Right lung (tissue), 5 donors: ENCODE measurements around the gene ZNF497. TPM values are rescaled to one million over a fixed set of nuclear protein-coding genes. Genes with fewer than 3 reads are reported as not detected.

Experiments
- DNase-seq, 2 donors: peaks; one replicate each; pipeline ENCODE4 v3.0.0-alpha.2; 2013
- polyA plus RNA-seq, 5 donors: library from polyadenylated mRNA; unstranded; fragments of 120-200 nt; gene quantifications; one replicate each; pipeline versions ENCODE4 v1.2.1 to v1.2.3, GENCODE V29; 2013; ENCODE audit warnings: inconsistent platforms in 1 of 5, low replicate concordance in 1 of 5; ENCODE audit not compliant: insufficient read length in 5 of 5, insufficient read depth in 1 of 5

The ZNF497 gene
- polyA plus RNA-seq, 5 donors, result 2.5 to 4.7 (median 3.0) TPM

DNA sequence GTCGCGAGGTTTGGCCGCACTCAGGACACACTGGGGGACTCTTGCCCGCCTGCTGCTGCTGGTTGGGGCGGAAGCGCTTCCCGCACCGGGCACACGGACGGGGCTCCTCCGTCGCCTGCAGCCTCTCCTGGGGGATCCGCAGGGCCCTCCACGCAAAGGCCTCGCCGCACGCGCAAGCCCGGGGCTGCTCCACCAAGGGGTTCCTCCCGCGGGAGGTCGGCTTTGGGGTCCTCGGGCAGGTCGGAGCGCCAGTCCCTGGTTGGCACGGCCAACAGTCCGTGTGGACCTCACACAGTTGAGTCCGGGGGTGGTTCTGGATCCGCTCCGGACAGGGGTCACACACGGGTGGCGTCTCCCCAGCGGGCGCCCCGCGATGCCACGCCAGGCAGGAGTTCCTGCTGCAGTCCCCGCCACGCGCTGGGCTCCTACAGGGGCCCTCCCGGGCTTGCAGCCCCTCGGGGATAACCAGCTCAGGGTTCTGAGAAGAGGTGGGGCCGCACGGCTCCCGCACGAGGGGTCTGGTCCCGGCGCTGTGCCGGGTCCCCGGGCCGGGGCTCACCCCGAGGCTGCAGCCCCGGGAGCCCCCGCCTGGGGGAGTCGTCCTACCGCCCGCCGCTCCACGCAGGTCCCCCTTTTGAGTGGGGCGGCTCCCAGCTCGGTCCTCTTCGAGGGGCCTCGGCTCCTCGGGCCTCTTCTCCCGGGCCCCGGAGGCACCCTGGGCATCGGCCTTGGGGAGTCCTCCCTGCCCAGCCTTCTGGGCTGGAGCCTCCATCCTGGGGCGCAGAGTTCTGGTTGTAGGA is 6.2 kb upstream of the ZNF497 start:
- no peak for DNase-seq

DNA sequence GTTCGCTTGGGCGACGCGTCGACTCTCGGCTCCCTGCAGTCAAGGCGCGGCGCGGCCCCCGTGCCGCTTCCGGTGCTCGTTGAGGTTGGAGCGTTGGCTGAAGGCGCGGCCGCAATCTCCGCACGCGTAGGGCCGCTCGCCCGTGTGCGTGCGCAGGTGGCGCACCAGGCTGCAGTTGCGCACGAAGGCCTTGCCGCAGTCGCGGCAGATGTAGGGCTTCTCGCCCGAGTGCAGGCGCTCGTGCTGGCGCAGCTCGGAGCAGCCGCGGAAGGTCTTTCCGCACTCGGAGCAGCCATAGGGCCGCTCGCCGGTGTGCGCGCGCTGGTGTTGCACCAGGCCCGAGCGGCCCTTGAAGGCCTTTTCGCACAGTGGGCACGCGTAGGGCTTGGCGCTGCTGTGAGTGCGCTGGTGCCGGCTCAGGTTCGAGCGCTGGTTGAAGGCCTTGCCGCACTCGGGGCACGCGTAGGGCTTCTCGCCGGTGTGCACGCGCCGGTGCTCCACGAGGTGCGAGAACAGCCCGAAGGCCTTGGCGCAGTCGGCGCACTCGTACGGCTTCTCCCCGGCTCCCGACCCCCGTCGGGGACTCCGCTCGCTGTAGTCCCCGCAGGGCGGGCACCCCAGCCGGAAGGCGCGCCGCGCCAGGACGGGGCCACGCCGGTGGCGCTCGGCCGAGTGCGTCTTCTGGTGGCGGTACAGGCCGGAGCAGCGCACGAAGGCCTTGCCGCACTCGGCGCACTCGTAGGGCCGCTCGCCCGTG is 5.3 kb upstream of the ZNF497 start:
- no peak for DNase-seq

GRCh38 chr19:58366585-58367430 is 4.3 kb upstream of the ZNF497 start:
- no peak for DNase-seq

- DNase-seq, result no peak
Observed at GRCh38 chr19:58364146-58364545, 1.6 kb upstream of the ZNF497 start.

DNA sequence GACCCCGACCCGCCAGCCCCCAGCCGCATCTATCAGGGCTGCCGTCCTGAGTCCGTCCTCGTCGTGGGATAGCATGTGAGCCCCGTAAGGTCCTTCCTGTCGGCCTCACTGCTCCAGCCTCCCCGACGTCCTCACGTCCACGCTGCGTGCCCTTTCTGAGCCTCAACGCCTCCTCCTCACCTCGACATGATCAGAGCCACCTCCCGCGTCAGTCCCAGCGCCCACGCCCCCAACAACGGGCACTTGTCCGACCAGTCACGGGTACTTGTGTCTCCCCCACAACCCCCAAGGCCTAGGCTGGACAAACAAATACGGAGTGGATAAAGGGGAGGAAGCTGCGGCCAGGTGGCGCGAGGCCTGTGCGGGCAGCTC is 665 bp downstream of the ZNF497 start:
- DNase-seq, result no peak

- DNase-seq, result no peak
Observed at GRCh38 chr19:58357481-58358145, 4.9 kb downstream of the ZNF497 start.

DNA sequence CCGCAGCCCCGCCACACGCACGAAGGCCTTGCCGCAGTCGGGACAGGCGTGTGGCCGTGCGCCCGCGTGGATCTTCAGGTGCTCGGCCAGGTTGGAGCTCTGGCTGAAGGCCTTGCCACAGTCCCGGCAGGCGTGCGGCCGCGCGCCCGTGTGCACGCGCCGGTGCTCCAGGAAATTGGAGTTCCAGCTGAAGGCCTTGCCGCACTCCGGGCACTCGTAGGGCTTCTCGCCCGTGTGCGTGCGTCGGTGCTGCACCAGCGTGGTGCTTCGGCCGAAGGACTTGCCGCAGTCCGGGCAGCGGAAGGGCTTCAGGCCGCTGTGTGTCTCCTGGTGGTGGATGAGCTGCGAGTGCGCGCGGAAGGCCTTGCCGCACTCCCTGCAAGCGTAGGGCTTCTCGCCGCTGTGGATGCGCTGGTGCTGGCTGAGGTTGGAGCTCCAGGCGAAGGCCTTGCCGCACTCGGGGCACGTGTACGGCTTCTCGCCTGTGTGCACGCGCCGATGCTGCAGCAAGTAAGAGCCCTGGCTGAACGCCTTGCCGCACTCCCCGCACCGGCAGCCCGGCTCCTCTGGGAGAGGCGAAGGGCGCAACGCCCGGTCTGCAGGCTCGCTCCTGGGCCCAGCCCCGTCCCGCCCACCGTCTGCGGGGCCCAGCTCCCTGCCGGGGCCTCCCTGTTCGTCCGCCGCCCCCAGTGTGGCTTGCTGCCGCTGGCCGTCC is 5.6 kb downstream of the ZNF497 start:
- peak; percentile 16 to 46 for DNase-seq

GRCh38 chr19:58355908-58356765 is 6.4 kb downstream of the ZNF497 start:
- DNase-seq, result peak; percentile 37 to 59

DNA sequence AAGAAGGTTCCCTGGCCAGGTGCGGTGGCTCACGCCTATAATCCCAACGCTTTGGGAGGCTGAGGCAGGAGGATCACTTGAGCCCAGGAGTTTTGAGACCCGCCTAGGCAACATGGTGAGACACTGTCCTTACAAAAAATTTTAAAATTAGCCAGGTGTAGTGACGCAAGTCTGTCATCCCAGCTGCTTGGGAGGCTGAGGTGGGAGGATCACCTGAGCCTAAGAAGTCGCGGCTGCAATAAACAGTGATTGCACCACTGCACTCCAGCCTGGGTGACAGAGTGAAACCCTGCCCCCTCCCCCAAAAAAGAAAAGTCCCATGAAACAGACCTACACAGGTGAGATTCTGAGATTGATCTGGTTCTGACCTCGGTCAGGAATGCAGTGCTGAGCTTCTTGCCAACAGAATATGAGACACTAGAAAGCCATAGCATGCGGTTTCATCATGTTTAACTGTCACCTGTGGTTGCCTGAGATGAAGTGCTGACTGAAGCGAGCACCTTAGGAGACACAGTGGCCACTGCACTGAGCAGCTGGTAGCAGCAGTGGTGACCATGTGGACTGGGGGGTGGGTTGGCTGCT is 7.2 kb downstream of the ZNF497 start:
- no peak for DNase-seq

DNA sequence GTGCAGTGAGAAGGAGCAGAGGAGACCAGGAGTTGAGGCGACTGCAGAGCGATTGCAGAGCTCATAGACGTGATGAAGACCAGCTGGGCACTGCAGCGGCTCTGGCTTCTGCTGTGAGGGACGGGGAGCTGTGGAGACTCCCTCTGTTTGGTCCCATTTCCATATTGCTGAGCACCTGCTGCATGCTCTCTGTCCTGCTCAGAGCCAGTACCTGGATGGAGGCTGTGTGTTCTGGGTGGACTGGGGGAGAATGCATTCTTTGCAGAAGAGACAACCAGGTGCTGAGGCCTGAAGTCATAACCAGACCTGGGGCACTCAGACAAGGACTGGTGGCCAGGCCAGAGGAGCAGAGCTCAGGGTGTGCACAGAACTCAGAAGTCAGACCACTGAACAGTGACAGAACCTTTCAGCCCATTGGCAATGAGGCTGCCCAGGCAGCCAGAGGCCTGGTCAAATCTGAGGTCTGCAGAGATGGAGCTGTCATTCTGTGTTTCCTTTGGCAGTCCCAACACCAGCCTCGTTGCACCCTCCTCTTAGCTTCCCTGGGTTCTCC is 8.0 kb downstream of the ZNF497 start:
- no peak for DNase-seq

- no peak for DNase-seq
Observed at GRCh38 chr19:58353717-58354477, 8.7 kb downstream of the ZNF497 start.

- no peak for DNase-seq
Observed at GRCh38 chr19:58352760-58353671, 9.5 kb downstream of the ZNF497 start, which contains the start of gene A1BG. A1BG (minus strand) TSS chr19:58353492; CDS start chr19:58353437, 55 bp downstream.

DNA sequence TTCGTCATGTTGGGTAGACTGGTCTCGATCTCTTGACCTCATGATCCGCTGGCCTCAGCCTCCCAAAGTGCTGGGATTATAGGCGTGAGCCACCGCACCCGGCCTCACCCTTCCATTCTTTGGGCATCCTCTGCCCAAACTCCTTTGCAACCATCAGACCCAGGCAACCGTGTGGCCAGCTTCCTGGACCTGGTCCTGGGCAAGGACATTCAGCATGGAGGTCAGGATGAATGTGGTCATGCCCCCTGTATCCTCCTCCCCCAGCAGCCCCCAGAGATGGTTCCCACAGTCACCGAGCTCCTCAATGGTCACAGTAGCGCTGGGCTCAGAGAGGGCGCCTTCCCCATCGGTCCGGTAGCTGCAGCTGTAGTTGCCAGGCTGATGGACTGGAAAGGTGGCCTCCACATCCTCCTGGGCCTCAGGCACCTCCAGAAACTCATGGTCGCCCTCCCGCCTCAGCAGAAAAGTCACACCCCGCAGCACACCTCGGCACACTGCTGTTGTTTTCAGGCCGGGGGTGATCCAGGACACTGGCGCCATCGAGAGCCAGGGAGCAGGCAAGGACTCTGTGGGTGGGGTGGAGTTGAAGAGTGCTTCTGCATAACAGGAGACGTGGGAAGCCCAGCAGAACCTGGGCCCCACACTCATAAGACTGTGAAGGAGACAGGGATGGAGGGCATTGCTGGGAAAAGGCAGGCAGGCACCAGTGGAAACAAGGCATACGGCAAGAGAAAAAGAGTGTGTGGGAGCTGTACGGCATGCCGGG is 10.4 kb downstream of the ZNF497 start:
- DNase-seq, result no peak

GRCh38 chr19:58351558-58351878 is 11.0 kb downstream of the ZNF497 start:
- DNase-seq, result no peak

GRCh38 chr19:58350871-58351557 is 11.5 kb downstream of the ZNF497 start:
- DNase-seq, result no peak
